ENCODE results near the gene SMYD3. TPM values are rescaled to one million over a fixed set of nuclear protein-coding genes. Genes with fewer than 3 reads are reported as not detected.

The SMYD3 gene
- total RNA-seq, 1 donor from 2014 or later = 0.32 TPM

DNA sequence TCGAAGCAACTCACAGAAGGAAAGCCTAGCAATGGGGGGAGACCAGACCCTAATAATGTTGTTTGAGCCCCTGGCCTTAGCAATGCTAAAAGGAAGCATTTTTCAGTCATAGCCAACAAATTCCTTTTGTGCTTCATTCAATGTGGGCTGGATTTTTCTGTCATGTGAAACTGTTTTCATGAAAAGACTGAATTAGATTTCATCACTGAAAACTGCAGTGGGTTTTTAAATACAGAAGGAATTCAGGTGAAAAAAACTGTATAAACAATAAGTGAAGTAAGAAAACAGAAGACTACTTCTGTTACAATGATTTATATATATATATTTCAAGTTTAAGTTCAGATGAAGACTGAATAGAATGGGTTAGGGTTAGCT is 204.8 kb downstream of the SMYD3 start:
- H3K36me3 ChIP-seq = no peaks in the 10 kb centered on the region
- no peaks in the 10 kb centered on the region for H3K27me3 ChIP-seq
- intact Hi-C loops (cut with DNase I) = no loop called here
- no peak overlapping the region for H3K27ac ChIP-seq
- H3K4me3 ChIP-seq = no peak overlapping the region
- no peaks in the 10 kb centered on the region for H3K9me3 ChIP-seq
- no peaks in the 10 kb centered on the region for H3K4me1 ChIP-seq
- TF ChIP-seq, protein P1, sequence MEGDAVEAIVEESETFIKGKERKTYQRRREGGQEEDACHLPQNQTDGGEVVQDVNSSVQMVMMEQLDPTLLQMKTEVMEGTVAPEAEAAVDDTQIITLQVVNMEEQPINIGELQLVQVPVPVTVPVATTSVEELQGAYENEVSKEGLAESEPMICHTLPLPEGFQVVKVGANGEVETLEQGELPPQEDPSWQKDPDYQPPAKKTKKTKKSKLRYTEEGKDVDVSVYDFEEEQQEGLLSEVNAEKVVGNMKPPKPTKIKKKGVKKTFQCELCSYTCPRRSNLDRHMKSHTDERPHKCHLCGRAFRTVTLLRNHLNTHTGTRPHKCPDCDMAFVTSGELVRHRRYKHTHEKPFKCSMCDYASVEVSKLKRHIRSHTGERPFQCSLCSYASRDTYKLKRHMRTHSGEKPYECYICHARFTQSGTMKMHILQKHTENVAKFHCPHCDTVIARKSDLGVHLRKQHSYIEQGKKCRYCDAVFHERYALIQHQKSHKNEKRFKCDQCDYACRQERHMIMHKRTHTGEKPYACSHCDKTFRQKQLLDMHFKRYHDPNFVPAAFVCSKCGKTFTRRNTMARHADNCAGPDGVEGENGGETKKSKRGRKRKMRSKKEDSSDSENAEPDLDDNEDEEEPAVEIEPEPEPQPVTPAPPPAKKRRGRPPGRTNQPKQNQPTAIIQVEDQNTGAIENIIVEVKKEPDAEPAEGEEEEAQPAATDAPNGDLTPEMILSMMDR (IDR thresholded peaks at IDR 0.05) = no peak
- no peak for DNase-seq (ENCODE audit: low spot score in 2 of 2)

DNA sequence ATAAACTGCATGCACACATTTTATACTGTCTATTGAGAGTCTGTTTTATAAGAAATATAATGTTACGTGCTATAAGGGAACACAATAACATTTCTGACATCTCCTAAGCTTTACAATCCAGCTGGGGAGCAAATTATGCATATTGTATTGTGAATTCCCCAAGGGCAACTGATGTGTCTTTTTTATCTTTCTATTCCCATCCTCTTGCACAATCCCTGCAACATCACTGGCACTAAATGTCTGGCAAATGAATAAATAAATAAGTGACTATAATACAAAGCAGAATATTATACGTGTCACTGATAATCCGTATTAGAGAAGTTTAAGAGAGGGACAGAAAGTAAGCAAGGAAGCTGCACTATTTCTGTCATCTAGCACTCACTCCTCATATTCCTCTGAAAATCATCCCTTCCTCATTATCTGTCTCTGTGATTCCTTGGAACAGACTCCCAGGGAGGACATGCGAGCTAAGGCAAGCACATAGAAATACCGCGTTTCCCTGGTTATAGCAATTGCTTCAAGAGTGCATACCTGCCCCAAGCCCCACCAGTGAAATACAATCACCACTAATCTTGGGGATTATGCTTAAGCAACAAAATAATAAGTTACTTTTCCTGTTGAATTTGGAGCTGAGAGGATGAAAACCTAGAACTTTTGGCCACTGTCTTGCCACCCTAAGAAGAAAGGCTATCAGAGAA is 205.4 kb downstream of the SMYD3 start:
- no peak overlapping the region for H3K4me3 ChIP-seq
- no peaks in the 10 kb centered on the region for H3K27me3 ChIP-seq
- TF ChIP-seq, protein P1 (IDR thresholded peaks at IDR 0.05) = no peak
- no peaks in the 10 kb centered on the region for H3K4me1 ChIP-seq
- intact Hi-C loops (cut with DNase I) = no loop called here
- H3K36me3 ChIP-seq = no peaks in the 10 kb centered on the region
- no peak overlapping the region for H3K27ac ChIP-seq
- no peaks in the 10 kb centered on the region for H3K9me3 ChIP-seq
- no peak for DNase-seq (ENCODE audit: low spot score in 2 of 2)

DNA sequence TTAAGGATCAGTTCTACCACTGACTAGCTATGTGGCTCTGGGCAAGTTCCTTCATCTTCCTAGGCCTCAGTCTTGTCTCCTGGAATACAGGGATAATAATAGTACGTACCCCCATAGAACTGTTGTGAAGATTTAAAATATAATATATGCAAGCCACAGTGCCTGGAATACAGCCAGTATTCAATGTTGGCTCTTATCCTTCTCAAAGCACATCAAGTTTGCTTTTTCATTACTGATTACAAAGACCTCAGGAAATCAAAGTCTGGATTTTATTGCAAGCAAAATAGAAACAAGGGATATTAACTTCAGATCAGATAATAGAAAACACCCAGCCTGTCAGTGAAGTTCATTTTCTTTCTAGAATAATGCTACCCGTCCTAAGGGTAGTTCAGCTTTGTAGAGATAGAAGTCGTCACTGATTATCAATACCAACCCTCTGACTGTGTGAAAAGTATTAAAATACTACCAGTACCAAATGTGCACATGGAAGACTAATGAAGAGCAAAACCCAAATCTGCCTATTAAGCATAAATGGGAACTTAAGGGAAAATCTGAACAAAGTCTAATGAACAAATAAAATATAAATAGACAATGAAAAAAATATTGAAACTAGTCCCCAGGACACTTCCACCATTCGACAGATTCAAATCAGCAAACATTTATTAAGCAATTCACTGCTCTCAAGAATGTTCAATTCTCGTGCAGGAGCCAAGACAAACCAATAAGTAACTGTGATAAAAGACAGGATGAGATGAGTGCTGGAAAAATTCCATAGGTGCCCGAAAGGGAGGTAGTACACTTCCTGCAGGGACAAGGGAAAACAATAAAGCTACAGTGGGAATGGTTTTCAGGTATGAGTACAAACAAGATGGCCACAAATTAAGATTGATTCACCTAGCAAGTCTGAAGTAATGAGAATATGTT is 206.2 kb downstream of the SMYD3 start:
- TF ChIP-seq, protein P1 (IDR thresholded peaks at IDR 0.05) = no peak
- intact Hi-C loops (cut with DNase I) = no loop called here
- no peak overlapping the region for H3K4me3 ChIP-seq
- no peaks in the 10 kb centered on the region for H3K4me1 ChIP-seq
- H3K36me3 ChIP-seq = no peaks in the 10 kb centered on the region
- no peaks in the 10 kb centered on the region for H3K9me3 ChIP-seq
- no peaks in the 10 kb centered on the region for H3K27me3 ChIP-seq
- no peak for DNase-seq (ENCODE audit: low spot score in 2 of 2)
- no peak overlapping the region for H3K27ac ChIP-seq

DNA sequence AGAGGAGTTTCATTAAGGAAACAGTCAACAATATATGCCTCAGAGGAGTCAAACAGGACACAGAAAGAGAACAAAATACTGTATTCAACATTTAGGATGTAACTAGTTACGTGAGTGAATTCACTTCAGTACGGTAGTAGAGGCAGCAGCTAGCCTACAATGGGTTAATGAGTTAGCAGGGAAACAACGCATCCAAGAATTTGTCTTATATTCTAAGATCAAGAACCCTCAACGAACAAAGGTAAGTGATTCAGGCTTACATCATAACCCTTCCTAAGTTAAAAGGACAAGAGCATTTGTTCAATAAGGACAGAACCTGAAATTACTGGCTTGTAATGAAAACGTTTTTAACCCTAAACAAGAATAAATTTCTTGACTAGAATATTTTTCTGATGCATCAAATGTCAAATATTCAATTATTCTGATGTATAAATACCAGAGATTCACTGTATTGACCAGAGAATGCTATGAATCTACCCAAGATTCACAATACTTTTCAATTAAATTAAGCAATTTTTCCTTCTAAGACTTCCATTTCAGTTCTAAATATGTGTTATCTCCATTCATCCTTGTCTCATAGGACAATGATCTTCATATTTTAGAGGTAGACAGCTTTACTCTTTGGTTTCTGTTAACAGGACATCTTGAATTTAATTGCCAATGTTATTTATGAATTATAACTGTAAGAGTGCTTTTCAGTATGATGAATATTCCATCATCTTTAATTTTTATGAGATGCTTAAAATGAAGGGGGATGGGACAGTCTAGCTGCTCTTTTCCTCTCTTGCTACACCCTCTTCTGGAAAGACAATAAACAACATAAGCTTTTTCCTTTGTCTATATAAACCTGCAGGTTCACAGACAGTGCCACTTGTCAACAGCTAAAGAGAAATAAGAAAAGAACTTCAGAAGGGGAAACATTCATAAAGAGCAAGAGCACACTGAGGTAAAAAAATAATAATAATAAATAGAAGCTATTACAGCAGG is 209.5 kb downstream of the SMYD3 start:
- no peaks in the 10 kb centered on the region for H3K4me1 ChIP-seq
- intact Hi-C loops (cut with DNase I) = no loop called here
- TF ChIP-seq, protein P1 (IDR thresholded peaks at IDR 0.05) = no peak
- H3K9me3 ChIP-seq = no peaks in the 10 kb centered on the region
- no peaks in the 10 kb centered on the region for H3K36me3 ChIP-seq
- DNase-seq (ENCODE audit: low spot score in 2 of 2) = no peak
- no peak overlapping the region for H3K27ac ChIP-seq
- H3K4me3 ChIP-seq = no peak overlapping the region
- H3K27me3 ChIP-seq = no peaks in the 10 kb centered on the region

DNA sequence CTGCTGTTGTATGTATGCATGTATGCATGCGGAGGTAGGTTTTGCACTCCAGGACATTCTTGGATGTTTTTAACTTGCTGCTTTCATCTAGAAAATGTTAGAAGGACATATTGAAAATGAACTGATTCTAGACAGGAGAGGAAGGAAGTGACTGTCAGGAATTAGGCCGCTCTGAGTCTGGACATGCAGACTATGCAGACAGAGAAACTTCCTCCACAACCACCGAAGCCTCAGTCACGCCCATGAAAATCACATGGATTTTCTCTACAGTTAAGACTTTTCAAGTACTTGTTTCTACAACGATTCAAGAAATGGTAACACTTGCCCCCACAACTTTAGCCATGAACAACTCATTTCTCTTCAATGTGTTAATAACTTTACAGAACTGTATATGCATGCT is 211.1 kb downstream of the SMYD3 start:
- TF ChIP-seq, protein P1 (IDR thresholded peaks at IDR 0.05) = no peak
- Histone ChIP-seq H3K9me3 (no peaks in the 10 kb centered on the region), H3K4me1 (no peaks in the 10 kb centered on the region), H3K27ac (no peak overlapping the region), H3K4me3 (no peak overlapping the region), H3K27me3 (no peaks in the 10 kb centered on the region), H3K36me3 (no peaks in the 10 kb centered on the region)
- no peak for DNase-seq (ENCODE audit: low spot score in 2 of 2)
- intact Hi-C loops (cut with DNase I) = no loop called here
